Transverse colon (tissue), 4 donors: ENCODE data around the gene CHST6. TPM values are rescaled to one million over a fixed set of nuclear protein-coding genes. Genes with fewer than 3 reads are reported as not detected.

Source experiments
- DNase-seq: peaks from one replicate; pipeline ENCODE4 v3.0.0-alpha.2; 2019
- H3K27ac ChIP-seq, 4 donors: fragments of 200-600 bp; sonication (generic); 2 replicates each; pipeline ENCODE4 v1.5.1; 2016 to 2018; ENCODE audit warnings: inconsistent platforms in 4 of 4
- H3K27me3 ChIP-seq: fragments of 200-600 bp; sonication (generic); 2 replicates; pipeline ENCODE4 v1.5.1; 2017; ENCODE audit warnings: inconsistent platforms
- H3K36me3 ChIP-seq, 4 donors: fragments of 200-600 bp; sonication (generic); 2 replicates each; pipeline ENCODE4 v1.5.1; 2017 to 2019; ENCODE audit warnings: inconsistent platforms in 4 of 4
- H3K4me1 ChIP-seq, 4 donors: fragments of 200-600 bp; sonication (generic); 2 replicates each; pipeline ENCODE4 v1.5.1; 2017 to 2020; ENCODE audit warnings: inconsistent platforms in 4 of 4
- H3K4me3 ChIP-seq, 4 donors: fragments of 200-600 bp; sonication (generic); 1 replicate in 1 of 4; 2 replicates in 3 of 4; pipeline versions ENCODE4 v1.5.1 to v1.6.1; 2017 to 2019; ENCODE audit warnings: inconsistent platforms in 4 of 4
- H3K9me3 ChIP-seq, 2 donors: fragments of 200-600 bp; sonication (generic); 2 replicates each; pipeline ENCODE4 v1.5.1; 2017 to 2019; ENCODE audit warnings: inconsistent platforms in 2 of 2
- CTCF ChIP-seq, 5 experiments: fragments of 200-600 bp in 3 of 5; fragments of 450-650 bp in 2 of 5; sonication (generic) in 3 of 5; IDR thresholded peaks; 1 replicate in 2 of 5; 2 replicates in 3 of 5; pipeline ENCODE4 v1.5.1; 2016 to 2017; ENCODE audit warnings: antibody characterized with exemption in 5 of 5, inconsistent platforms in 3 of 5, mild to moderate bottlenecking in 2 of 5, moderate library complexity in 1 of 5
- EP300 ChIP-seq: sonication (generic); formaldehyde crosslinking; IDR thresholded peaks from one replicate; pipeline ENCODE4 v1.6.1; 2017; ENCODE audit warnings: antibody characterized with exemption, low read depth
- POLR2A ChIP-seq: fragments of 450-650 bp; IDR thresholded peaks from one replicate; pipeline ENCODE4 v1.6.1; 2016; ENCODE audit warnings: antibody characterized with exemption, mild to moderate bottlenecking, moderate library complexity
- POLR2AphosphoS5 ChIP-seq, 3 donors: sonication (generic); formaldehyde crosslinking; IDR thresholded peaks; one replicate each; pipeline ENCODE4 v1.6.1; 2016; ENCODE audit warnings: antibody characterized with exemption in 3 of 3
- WGBS, 2 donors: methylation state at CpG; one replicate each; pipeline ENCODE4 v1.1.5; 2018; ENCODE audit warnings: low coverage in 1 of 2; 5-methylcytosine and 5-hydroxymethylcytosine counted together
- in situ Hi-C, 4 donors: fragments of 200-750 bp; cut with MboI; loops; one replicate each; pipeline versions ENCODE4 v1.15.0 to v1.15.1; 2017; ENCODE audit warnings: low sequenced_read_pairs in 3 of 4, low pct_ligation_motif_present in 1 of 4, low pct_unique_long_range_greater_than_20kb in 1 of 4
- intact Hi-C: fragments of 100-400 bp; cut with DNase I; formaldehyde crosslinking; loops from one replicate; pipeline ENCODE4 v1.15.1; 2023; ENCODE audit warnings: low total_unique reads
- total RNA-seq, 4 donors: library from RNA; depleted of rRNA; stranded (reverse); fragments of >200 nt; gene quantifications; one replicate each; pipeline ENCODE4 v1.1.0, GENCODE V29; 2016

CHST6 gene
- total RNA-seq, 4 donors from 2014 or later: 1.7 to 3.7 (median 2.9) TPM

- TF ChIP-seq POLR2AphosphoS5 (IDR thresholded peaks at IDR 0.05) (peak; percentile 47 to 88 (median 73)), EP300 (no peak), CTCF (IDR thresholded peaks at IDR 0.05) (no peak), POLR2A (peak; percentile 75)
- peak within 1 kb of the TSS; percentile 67 to 83 (median 79) for H3K27ac ChIP-seq
- intact Hi-C loops: no loop called here
- H3K4me1 ChIP-seq: peaks cover 0 to 47% (median 23%) of the 10 kb centered on the region in 4 donors
- in situ Hi-C loops: no loop called here
- no peaks in the 10 kb centered on the region for H3K9me3 ChIP-seq
- no peaks in the 10 kb centered on the region for H3K36me3 ChIP-seq
- peak within 1 kb of the TSS in 3 of 4 donors; percentile 21 to 45 (median 36) for H3K4me3 ChIP-seq
- peak; percentile 82 for DNase-seq
- H3K27me3 ChIP-seq: no peaks in the 10 kb centered on the region
- 59 to 60% methylated on average over 1 to 7 of the region's 7 CpGs for WGBS, 2 donors
These were observed 40.7 kb upstream of the CHST6 start, which contains the start of gene CHST5 for GRCh38 chr16:75535901-75536300. Gene CHST5 (minus strand): TSS chr16:75536108. CDS start chr16:75530384, 5,724 bp downstream.

- in situ Hi-C loops: no loop called here
- DNase-seq: no peak
- Histone ChIP-seq H3K36me3 (no peaks in the 10 kb centered on the region), H3K4me3 (peak overlapping the region in 3 of 4 donors; percentile 21 to 45 (median 36)), H3K27ac (peak overlapping the region; percentile 57 to 83 (median 79)), H3K4me1 (peaks cover 0 to 43% (median 18%) of the 10 kb centered on the region in 4 donors), H3K27me3 (no peaks in the 10 kb centered on the region), H3K9me3 (no peaks in the 10 kb centered on the region)
- TF ChIP-seq CTCF (IDR thresholded peaks at IDR 0.05): no peak
- no peak for TF ChIP-seq POLR2A
- no peak for TF ChIP-seq EP300
- intact Hi-C loops: no loop called here
- 87% methylated on average over 34 of the region's 34 CpGs; no CpG with 5 or more reads in 1 of the 2 donors for WGBS, 2 donors
These were observed 40.1 kb upstream of the CHST6 start for GRCh38 chr16:75535211-75535843.

- H3K36me3 ChIP-seq: no peaks in the 10 kb centered on the region
- peak overlapping the region in 3 of 4 donors; percentile 21 to 45 (median 36) for H3K4me3 ChIP-seq
These were observed 39.4 kb upstream of the CHST6 start for GRCh38 chr16:75534560-75535205.

More at GRCh38 chr16:75534560-75535205, 39.4 kb upstream of the CHST6 start:
- Histone ChIP-seq H3K4me1 (peaks cover 0 to 37% (median 16%) of the 10 kb centered on the region in 4 donors), H3K27me3 (no peaks in the 10 kb centered on the region), H3K27ac (peak overlapping the region in 3 of 4 donors; percentile 77 to 83 (median 81)), H3K9me3 (no peaks in the 10 kb centered on the region)
- no peak for DNase-seq
- WGBS, 2 donors: 79 to 86% methylated on average over 4 to 19 of the region's 19 CpGs
- TF ChIP-seq POLR2A: no peak
- TF ChIP-seq EP300: no peak
- no peak for TF ChIP-seq POLR2AphosphoS5 (IDR thresholded peaks at IDR 0.05)
- TF ChIP-seq CTCF (IDR thresholded peaks at IDR 0.05): no peak
- in situ Hi-C loops: no loop called here
- intact Hi-C loops: no loop called here
